KMS-11 (cell line): ENCODE data around the gene CTTNBP2.

ENCODE experiments used
- H2AFZ ChIP-seq: fragments of 200-600 bp; sonication (generic); 2 replicates; pipeline ENCODE4 v1.6.1; 2016; ENCODE audit warnings: antibody characterized with exemption, mixed run types, low read depth
- H3K27ac ChIP-seq: fragments of 200-600 bp; sonication (generic); 2 replicates; pipeline ENCODE4 v1.6.1; 2016; ENCODE audit warnings: mild to moderate bottlenecking, mixed run types
- H3K27me3 ChIP-seq: fragments of 200-600 bp; sonication (generic); 2 replicates; pipeline ENCODE4 v1.6.1; 2017; ENCODE audit warnings: mild to moderate bottlenecking, low read depth, mixed run types, moderate library complexity; ENCODE audit not compliant: insufficient read depth
- H3K36me3 ChIP-seq: fragments of 200-600 bp; sonication (generic); 2 replicates; pipeline ENCODE4 v1.6.1; 2017; ENCODE audit warnings: mild to moderate bottlenecking, mixed run types; ENCODE audit not compliant: insufficient read depth
- H3K4me1 ChIP-seq: fragments of 200-600 bp; sonication (generic); 2 replicates; pipeline ENCODE4 v1.6.1; 2016; ENCODE audit warnings: mild to moderate bottlenecking, low read depth, mixed run types; ENCODE audit not compliant: poor library complexity, severe bottlenecking
- H3K4me2 ChIP-seq: fragments of 200-600 bp; sonication (generic); 2 replicates; pipeline ENCODE4 v1.7.0; 2016; ENCODE audit warnings: mild to moderate bottlenecking, mixed run types
- H3K4me3 ChIP-seq: fragments of 200-600 bp; sonication (generic); IDR thresholded peaks from 2 replicates; pipeline ENCODE4 v1.6.1; 2017; ENCODE audit warnings: low read depth, low read length, mixed read lengths; ENCODE audit not compliant: insufficient read depth
- H3K79me2 ChIP-seq: fragments of 200-600 bp; sonication (generic); 2 replicates; pipeline ENCODE4 v1.6.1; 2016; ENCODE audit warnings: low read depth, mixed run types; ENCODE audit not compliant: insufficient read depth
- H3K9ac ChIP-seq: fragments of 200-600 bp; sonication (generic); 2 replicates; pipeline ENCODE4 v1.6.1; 2016; ENCODE audit warnings: mild to moderate bottlenecking, mixed run types
- H4K20me1 ChIP-seq: fragments of 200-600 bp; sonication (generic); 2 replicates; pipeline ENCODE4 v1.6.1; 2016; ENCODE audit warnings: mild to moderate bottlenecking, mixed run types; ENCODE audit not compliant: insufficient read depth
- CTCF ChIP-seq: fragments of 200-600 bp; sonication (generic); conservative IDR thresholded peaks from 2 replicates; pipeline ENCODE4 v1.6.1; 2017; ENCODE audit warnings: low read depth, mild to moderate bottlenecking, antibody characterized with exemption, low read length, moderate library complexity, mixed read lengths

The CTTNBP2 gene

DNA sequence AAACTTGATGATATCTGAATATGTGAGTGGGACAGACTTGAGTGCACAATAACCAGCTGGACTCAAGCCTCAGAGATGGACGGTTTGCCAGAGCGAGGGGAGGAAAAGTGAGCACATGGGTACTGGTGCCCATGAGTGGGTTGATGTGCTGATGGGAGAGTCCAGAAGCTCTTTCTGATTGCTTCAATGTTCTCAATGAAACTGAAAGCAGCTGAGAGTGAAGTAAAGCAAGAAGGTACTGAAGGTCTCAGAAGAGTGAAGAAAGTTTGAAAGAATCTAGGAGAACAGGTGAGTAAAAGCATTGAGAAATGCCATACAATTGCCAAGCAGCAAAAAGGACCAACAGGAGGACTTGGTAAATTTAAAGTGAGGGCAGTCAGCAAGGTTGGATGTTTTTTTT, 28.6 kb downstream of the CTTNBP2 start:
- no peak for TF ChIP-seq CTCF
- Histone ChIP-seq H3K4me2 (no peak overlapping the region; the same call in 1 of the 2 replicates), H3K4me3 (no peak overlapping the region), H3K4me1 (peaks cover 9% of the 10 kb centered on the region), H3K79me2 (no peaks in the 10 kb centered on the region), H3K27me3 (no peaks in the 10 kb centered on the region), H2AFZ (no peak overlapping the region), H4K20me1 (no peaks in the 10 kb centered on the region), H3K36me3 (no peaks in the 10 kb centered on the region), H3K27ac (no peak overlapping the region), H3K9ac (no peak overlapping the region)

- Histone ChIP-seq H3K9ac (no peak overlapping the region), H3K27ac (no peak overlapping the region), H3K4me2 (no peak overlapping the region), H3K4me3 (no peak overlapping the region), H4K20me1 (no peaks in the 10 kb centered on the region), H3K27me3 (no peaks in the 10 kb centered on the region), H3K79me2 (no peaks in the 10 kb centered on the region), H3K36me3 (no peaks in the 10 kb centered on the region), H3K4me1 (peaks cover 24% of the 10 kb centered on the region), H2AFZ (no peak overlapping the region)
- no peak for TF ChIP-seq CTCF
These were observed 31.6 kb downstream of the CTTNBP2 start for GRCh38 chr7:117841611-117842010.

DNA sequence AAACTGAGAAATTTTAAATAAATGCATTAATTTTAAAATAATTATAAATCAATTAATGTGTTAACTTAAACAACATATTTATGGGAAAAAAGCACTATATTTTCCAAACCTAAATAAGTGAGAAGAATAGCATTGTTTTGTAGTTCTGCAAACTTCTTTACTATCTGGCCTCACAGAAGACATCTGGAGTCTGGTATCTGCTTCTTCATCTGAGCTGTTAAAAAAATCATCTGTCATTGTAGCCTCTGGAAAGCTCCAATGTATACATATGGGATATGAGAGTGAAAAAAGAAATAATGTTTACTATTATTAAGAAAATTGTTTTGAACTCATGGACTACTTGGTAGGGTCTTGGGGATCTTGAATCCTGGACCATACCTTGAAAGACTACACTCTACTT, 32.2 kb downstream of the CTTNBP2 start:
- H3K4me3 ChIP-seq: no peak overlapping the region
- H4K20me1 ChIP-seq: no peaks in the 10 kb centered on the region
- H2AFZ ChIP-seq: no peak overlapping the region
- H3K4me1 ChIP-seq: peaks cover 24% of the 10 kb centered on the region
- no peak overlapping the region for H3K9ac ChIP-seq
- no peaks in the 10 kb centered on the region for H3K27me3 ChIP-seq
- no peak for TF ChIP-seq CTCF
- H3K79me2 ChIP-seq: no peaks in the 10 kb centered on the region
- no peak overlapping the region for H3K27ac ChIP-seq
- H3K4me2 ChIP-seq: no peak overlapping the region
- no peaks in the 10 kb centered on the region for H3K36me3 ChIP-seq

GRCh38 chr7:117839507-117839906, 33.7 kb downstream of the CTTNBP2 start:
- H3K9ac ChIP-seq: no peak overlapping the region
- H3K4me1 ChIP-seq: peaks cover 17% of the 10 kb centered on the region
- no peaks in the 10 kb centered on the region for H3K36me3 ChIP-seq
- H3K27me3 ChIP-seq: no peaks in the 10 kb centered on the region
- no peak overlapping the region for H3K4me3 ChIP-seq
- H2AFZ ChIP-seq: no peak overlapping the region
- no peaks in the 10 kb centered on the region for H4K20me1 ChIP-seq
- no peak overlapping the region; the same call in 1 of the 2 replicates for H3K4me2 ChIP-seq
- H3K79me2 ChIP-seq: no peaks in the 10 kb centered on the region
- TF ChIP-seq CTCF: no peak
- H3K27ac ChIP-seq: no peak overlapping the region

- H3K27ac ChIP-seq: no peak overlapping the region
- no peak overlapping the region for H3K4me2 ChIP-seq
- H3K4me3 ChIP-seq: no peak overlapping the region
These were observed 35.4 kb downstream of the CTTNBP2 start for GRCh38 chr7:117837841-117838240.

More at GRCh38 chr7:117837841-117838240, 35.4 kb downstream of the CTTNBP2 start:
- Histone ChIP-seq H4K20me1 (no peaks in the 10 kb centered on the region), H2AFZ (no peak overlapping the region), H3K36me3 (no peaks in the 10 kb centered on the region), H3K79me2 (no peaks in the 10 kb centered on the region), H3K9ac (no peak overlapping the region), H3K4me1 (peaks cover 17% of the 10 kb centered on the region), H3K27me3 (no peaks in the 10 kb centered on the region)
- no peak for TF ChIP-seq CTCF
